Peyer's patch (tissue), 4 donors: ENCODE data around the gene AGAP1. TPM values are rescaled to one million over a fixed set of nuclear protein-coding genes. Genes with fewer than 3 reads are reported as not detected.

Source experiments
- DNase-seq, 3 donors: peaks; one replicate each; pipeline ENCODE4 v3.0.0-alpha.2; 2017 to 2019
- H3K27ac ChIP-seq, 4 donors: fragments of 200-600 bp; sonication (generic); one replicate each; pipeline ENCODE4 v1.5.1; 2016 to 2019
- H3K27me3 ChIP-seq, 2 donors: fragments of 200-600 bp; sonication (generic); one replicate each; pipeline ENCODE4 v1.5.1; 2019
- H3K36me3 ChIP-seq, 3 donors: fragments of 200-600 bp; sonication (generic); one replicate each; pipeline ENCODE4 v1.5.1; 2016 to 2019
- H3K4me1 ChIP-seq, 4 donors: fragments of 200-600 bp; sonication (generic); one replicate each; pipeline ENCODE4 v1.5.1; 2016 to 2019
- H3K4me3 ChIP-seq, 4 donors: fragments of 200-600 bp; sonication (generic); 1 replicate in 3 of 4; 2 replicates in 1 of 4; pipeline ENCODE4 v1.5.1; 2016 to 2019; ENCODE audit warnings: mild to moderate bottlenecking in 1 of 4
- H3K9me3 ChIP-seq, 4 donors: fragments of 200-600 bp; sonication (generic); one replicate each; pipeline ENCODE4 v1.5.1; 2016 to 2019; ENCODE audit warnings: mild to moderate bottlenecking in 1 of 4
- CTCF ChIP-seq, 6 experiments: fragments of 450-650 bp in 4 of 6; fragments of 200-600 bp in 2 of 6; sonication (generic) in 1 of 6; IDR thresholded peaks; one replicate each; pipeline ENCODE4 v1.5.1; 2017 to 2019; ENCODE audit warnings: antibody characterized with exemption in 6 of 6, mild to moderate bottlenecking in 3 of 6, moderate library complexity in 1 of 6
- POLR2A ChIP-seq, 2 donors: fragments of 450-650 bp; IDR thresholded peaks; one replicate each; pipeline ENCODE4 v1.5.1; 2017; ENCODE audit warnings: antibody characterized with exemption in 2 of 2, mild to moderate bottlenecking in 2 of 2, moderate library complexity in 2 of 2
- total RNA-seq, 4 donors: library from RNA; depleted of rRNA; stranded (reverse); fragments of >200 nt; gene quantifications; one replicate each; pipeline ENCODE4 v1.1.0, GENCODE V29; 2016

The AGAP1 gene
- total RNA-seq, 4 donors from 2014 or later: 55.7 to 79.1 (median 66.9) TPM

- Histone ChIP-seq H3K9me3 (no peaks in the 10 kb centered on the region), H3K27ac (no peak overlapping the region), H3K27me3 (no peaks in the 10 kb centered on the region), H3K4me3 (no peak overlapping the region), H3K4me1 (no peaks in the 10 kb centered on the region), H3K36me3 (peaks cover 0 to 3% (median 0%) of the 10 kb centered on the region in 3 donors)
- DNase-seq: no peak
- TF ChIP-seq POLR2A (IDR thresholded peaks at IDR 0.05): no peak
- TF ChIP-seq CTCF (IDR thresholded peaks at IDR 0.05): no peak
These were observed 239.9 kb downstream of the AGAP1 start for GRCh38 chr2:235733761-235734160.

- Histone ChIP-seq H3K27ac (no peak overlapping the region), H3K27me3 (no peaks in the 10 kb centered on the region), H3K4me1 (no peaks in the 10 kb centered on the region), H3K4me3 (no peak overlapping the region), H3K9me3 (no peaks in the 10 kb centered on the region), H3K36me3 (peaks cover 0 to 3% (median 0%) of the 10 kb centered on the region in 3 donors)
- TF ChIP-seq POLR2A (IDR thresholded peaks at IDR 0.05) (no peak), CTCF (IDR thresholded peaks at IDR 0.05) (no peak)
- DNase-seq: no peak
These were observed 240.3 kb downstream of the AGAP1 start for GRCh38 chr2:235734168-235734567.

- no peak overlapping the region for H3K27ac ChIP-seq
- TF ChIP-seq CTCF (IDR thresholded peaks at IDR 0.05): no peak
- TF ChIP-seq POLR2A (IDR thresholded peaks at IDR 0.05): no peak
- no peak for DNase-seq
- no peaks in the 10 kb centered on the region for H3K9me3 ChIP-seq
- peaks cover 0 to 3% (median 0%) of the 10 kb centered on the region in 3 donors for H3K36me3 ChIP-seq
- H3K27me3 ChIP-seq: no peaks in the 10 kb centered on the region
- no peak overlapping the region for H3K4me3 ChIP-seq
- H3K4me1 ChIP-seq: no peaks in the 10 kb centered on the region
These were observed 240.9 kb downstream of the AGAP1 start for GRCh38 chr2:235734688-235735231.

GRCh38 chr2:235737396-235737795 lies 243.6 kb downstream of the AGAP1 start:
- DNase-seq: no peak
- Histone ChIP-seq H3K4me3 (no peak overlapping the region), H3K27me3 (no peaks in the 10 kb centered on the region), H3K9me3 (no peaks in the 10 kb centered on the region), H3K36me3 (peaks cover 0 to 8% (median 0%) of the 10 kb centered on the region in 3 donors), H3K4me1 (no peaks in the 10 kb centered on the region), H3K27ac (no peak overlapping the region)
- no peak for TF ChIP-seq POLR2A (IDR thresholded peaks at IDR 0.05)
- no peak for TF ChIP-seq CTCF (IDR thresholded peaks at IDR 0.05)

- no peaks in the 10 kb centered on the region for H3K9me3 ChIP-seq
- no peaks in the 10 kb centered on the region for H3K27me3 ChIP-seq
- no peak overlapping the region for H3K27ac ChIP-seq
- TF ChIP-seq POLR2A (IDR thresholded peaks at IDR 0.05) (no peak), CTCF (IDR thresholded peaks at IDR 0.05) (no peak)
- H3K4me3 ChIP-seq: no peak overlapping the region
- no peak for DNase-seq
- H3K4me1 ChIP-seq: no peaks in the 10 kb centered on the region
- H3K36me3 ChIP-seq: peaks cover 0 to 9% (median 0%) of the 10 kb centered on the region in 3 donors
These were observed 244.0 kb downstream of the AGAP1 start for GRCh38 chr2:235737840-235738239.
